NCI-H2227 treated with DMSO at 0.1 percent for 48 hours (cell line): ENCODE results near the gene ZG16B.

Experiments
- DNase-seq: peaks from one replicate; lab custom pipeline; 2025; lab: John Stamatoyannopoulos, UW

ZG16B gene

GRCh38 chr16:2806286-2806685 is 23.8 kb upstream of the ZG16B start:
- no peak for DNase-seq

DNA sequence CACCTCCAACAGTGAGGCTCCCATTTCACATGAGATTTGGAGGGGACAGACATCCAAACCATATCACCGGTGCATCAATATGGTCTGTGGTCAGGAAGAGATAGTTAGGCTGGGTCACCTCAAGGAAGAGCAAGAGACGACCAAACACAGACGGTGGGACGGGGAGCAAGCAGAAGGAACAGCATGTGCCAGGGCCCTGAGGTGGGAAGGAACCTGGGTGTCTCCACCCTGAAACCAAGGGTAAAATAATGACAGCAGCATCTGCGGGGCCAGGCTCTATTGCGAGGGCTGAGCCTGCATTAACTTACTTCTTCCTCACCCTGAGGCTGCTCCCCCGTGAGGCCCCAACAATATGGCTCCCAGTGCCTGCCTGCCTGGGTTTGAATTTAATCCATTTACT is 21.9 kb upstream of the ZG16B start:
- no peak for DNase-seq

DNA sequence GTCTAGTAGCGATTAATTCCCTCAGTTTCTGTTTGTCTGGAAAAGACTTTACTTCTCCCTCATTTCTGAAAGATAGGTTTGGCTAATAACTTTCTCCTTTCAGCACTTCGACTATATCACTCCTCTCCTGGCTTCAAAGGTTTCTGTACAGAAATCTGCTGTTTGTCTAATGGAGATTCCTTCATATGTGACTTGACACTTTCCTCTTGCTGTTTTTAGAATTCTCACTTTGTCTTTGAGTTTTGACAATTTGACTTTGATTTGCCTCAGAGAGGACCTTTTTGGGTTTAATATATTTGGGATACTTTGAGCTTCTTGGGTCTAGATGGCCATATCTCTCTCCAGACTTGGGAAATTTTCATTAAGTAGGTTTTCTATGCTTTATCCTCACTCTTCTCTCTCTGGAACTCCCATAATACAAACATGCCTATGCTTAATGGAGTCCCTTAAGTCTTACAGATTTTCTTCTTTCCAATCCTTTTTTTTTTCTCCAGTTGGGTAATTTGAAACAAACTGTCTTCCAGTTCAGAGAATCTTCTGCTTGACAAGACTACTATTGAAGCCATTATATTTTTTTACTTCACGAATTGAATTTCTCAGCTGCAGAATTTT is 20.8 kb upstream of the ZG16B start:
- DNase-seq: no peak

GRCh38 chr16:2810651-2811050 is 19.5 kb upstream of the ZG16B start:
- DNase-seq: no peak

DNA sequence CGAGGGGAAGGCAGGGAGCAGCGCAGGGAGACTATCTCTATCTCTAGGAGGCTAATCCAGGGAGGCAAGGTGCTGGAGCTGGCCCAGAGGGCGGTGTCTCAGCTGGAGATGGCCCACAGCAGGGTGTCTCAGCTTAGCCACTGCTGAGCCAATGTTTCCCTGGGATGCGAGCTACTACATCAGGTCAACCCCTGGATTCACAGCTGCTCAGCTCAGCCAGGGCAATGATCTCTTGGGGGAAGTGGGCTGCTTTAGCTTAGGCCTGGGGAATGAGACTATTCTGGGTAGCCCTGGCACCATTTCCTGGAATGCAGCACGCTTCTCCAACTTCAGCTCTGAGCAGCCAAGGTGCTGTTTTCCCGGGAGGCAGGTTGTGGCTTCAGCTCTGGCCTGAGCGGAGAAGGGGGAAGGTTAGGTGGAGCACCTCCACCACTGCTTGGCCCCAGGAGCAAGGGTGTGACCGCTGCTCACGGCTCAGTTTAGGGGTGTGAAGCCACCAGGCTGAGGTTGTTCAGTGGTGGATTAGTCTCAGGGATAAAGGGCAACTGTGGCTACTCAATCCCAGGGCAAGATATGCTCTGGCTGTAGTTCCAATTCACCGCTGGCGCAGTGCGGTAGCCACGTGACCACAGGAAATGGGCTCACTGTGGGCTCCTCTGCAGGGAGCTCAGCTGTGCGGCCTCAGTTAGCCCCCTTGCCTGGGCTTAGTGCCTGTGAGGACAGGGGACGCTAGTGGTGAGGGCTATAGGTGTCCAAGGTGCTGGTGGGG is 18.2 kb upstream of the ZG16B start:
- DNase-seq: no peak

DNA sequence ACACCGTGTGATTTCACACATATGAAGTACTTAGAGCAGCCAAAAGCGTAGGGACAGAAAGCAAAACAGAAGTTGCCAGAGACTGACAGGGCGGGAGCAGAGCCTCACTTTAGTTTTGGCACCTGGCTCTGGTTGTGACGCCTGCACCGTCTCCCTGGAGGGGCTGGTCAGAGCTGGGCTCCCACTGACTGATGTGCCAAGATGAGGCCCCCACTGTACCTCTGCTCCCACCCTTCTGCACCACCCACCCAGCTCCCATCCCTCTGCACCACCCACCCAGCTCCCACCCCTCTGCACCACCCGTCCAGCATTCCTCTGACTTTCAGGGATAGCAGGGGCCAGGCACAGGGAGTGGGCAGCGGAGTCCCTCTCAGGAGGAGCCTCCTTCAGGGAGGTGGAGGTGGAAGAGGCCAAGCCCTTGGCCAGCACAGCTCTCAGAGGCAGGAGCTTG is 16.3 kb upstream of the ZG16B start:
- DNase-seq: no peak

- no peak for DNase-seq
Measured at GRCh38 chr16:2814551-2815298, 15.4 kb upstream of the ZG16B start.

GRCh38 chr16:2815299-2815771 is 14.8 kb upstream of the ZG16B start:
- no peak for DNase-seq

DNA sequence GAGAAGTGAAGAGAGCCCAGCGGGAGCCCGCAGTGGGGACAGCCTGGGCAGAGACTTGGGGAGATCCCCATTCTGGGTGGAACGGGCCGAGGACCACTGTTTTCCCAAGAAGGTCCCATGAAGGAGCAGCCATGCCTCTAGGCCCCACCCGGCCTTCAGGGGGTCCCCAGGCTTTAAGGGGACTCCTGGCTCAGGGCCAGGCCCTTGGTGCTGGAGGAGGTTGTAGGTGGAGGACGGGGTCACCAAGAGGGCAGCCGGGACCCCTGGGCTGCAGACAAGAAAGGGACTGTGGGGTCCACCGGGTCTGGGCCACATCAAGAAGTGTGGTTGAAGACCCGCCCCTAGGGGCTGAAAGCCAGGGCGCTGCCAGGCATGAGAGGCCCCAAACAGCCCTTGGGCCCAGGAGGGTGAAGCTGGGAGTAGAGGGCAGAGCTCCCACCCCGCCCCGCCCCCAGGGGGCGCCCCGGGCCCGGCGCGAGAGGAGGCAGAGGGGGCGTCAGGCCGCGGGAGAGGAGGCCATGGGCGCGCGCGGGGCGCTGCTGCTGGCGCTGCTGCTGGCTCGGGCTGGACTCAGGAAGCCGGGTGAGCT is 13.3 kb upstream of the ZG16B start, which contains the start of gene PRSS21:
Gene PRSS21, plus strand, starts transcription at position 487 of the 589 bp plus-strand sequence. Its CDS starts 32 bp downstream, at position 519.
- no peak for DNase-seq

DNA sequence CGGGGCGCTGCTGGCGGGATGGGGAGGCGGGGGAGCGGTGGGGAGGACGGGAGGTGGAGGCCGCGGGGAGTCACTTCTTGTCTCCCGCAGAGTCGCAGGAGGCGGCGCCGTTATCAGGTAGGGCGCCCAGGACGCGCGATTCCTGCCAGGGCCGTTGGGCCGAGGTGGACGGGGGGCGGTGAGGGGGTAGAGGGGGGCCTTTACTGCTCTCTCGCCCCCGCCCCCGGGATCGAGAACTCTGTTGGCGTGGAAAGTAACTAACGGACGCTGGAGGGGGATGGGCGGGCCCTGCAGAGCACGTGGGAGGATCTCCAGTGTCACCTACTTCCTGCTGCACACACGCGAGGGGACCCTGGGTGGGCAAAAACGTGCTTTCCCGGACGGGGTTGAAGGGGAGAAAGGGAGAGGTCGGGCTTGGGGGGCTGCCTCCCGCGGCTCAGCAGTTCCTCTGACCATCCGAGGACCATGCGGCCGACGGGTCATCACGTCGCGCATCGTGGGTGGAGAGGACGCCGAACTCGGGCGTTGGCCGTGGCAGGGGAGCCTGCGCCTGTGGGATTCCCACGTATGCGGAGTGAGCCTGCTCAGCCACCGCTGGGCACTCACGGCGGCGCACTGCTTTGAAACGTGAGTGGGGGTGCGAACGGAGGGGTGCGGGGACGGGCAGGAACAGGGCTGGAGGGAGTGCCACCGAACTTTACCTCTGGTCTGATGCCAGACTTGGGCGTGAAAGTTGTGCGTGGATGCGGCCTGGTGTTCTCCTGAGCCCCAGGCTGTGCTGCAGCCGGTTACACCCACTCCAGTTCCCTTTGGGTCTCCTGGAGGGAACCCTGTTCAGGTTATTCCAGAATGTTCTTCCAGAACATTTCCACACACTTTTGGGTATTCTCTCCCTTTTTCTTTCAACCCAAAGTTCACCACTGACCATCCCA is 12.5 kb upstream of the ZG16B start:
- no peak for DNase-seq

DNA sequence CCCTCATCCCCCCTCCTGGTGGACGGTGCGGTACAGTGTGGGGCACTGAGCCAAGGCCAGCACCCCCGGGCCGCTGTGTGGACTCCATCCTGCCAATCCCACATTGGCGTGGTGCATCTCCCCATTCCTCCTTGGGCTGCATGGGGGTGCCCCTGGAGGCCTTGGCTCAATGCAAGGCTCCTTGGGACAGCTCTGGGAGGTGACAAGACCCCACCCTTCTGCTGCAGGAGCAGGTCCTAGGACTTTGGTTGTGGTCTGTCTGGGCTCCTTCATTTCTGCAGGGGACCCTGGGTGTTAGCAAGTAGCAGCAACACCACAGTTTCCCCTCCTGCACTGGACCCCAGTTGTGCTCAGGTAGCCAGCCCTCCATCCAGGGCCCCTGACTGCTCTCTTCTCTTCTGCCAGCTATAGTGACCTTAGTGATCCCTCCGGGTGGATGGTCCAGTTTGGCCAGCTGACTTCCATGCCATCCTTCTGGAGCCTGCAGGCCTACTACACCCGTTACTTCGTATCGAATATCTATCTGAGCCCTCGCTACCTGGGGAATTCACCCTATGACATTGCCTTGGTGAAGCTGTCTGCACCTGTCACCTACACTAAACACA is 11.7 kb upstream of the ZG16B start:
- DNase-seq: no peak

GRCh38 chr16:2819179-2819938 is 10.7 kb upstream of the ZG16B start:
- DNase-seq: no peak

GRCh38 chr16:2819939-2820835 is 9.9 kb upstream of the ZG16B start:
- no peak for DNase-seq

- no peak for DNase-seq
Measured at GRCh38 chr16:2820836-2821486, 9.1 kb upstream of the ZG16B start.

DNA sequence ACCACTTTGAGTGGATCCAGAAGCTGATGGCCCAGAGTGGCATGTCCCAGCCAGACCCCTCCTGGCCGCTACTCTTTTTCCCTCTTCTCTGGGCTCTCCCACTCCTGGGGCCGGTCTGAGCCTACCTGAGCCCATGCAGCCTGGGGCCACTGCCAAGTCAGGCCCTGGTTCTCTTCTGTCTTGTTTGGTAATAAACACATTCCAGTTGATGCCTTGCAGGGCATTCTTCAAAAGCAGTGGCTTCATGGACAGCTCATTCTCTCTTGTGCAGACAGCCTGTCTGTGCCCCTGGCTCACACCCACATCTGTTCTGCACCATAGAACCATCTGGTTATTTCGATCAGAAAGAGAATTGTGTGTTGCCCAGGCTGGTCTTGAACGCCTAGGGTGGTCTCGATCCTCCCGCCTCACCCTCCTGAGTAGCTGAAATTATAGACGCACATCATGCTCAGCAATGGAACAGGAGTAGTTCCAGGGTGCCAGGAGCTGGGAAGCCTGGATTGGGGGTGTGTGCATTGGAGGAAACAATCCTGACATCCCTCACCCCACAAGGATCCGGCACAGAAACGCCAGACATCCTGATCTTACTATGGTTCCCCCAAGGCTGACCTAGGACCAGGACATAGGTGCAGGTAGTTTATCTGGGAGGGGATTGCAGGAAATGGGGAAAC is 8.5 kb upstream of the ZG16B start:
- DNase-seq: no peak

GRCh38 chr16:2822158-2822495 is 8.0 kb upstream of the ZG16B start:
- DNase-seq: no peak

DNA sequence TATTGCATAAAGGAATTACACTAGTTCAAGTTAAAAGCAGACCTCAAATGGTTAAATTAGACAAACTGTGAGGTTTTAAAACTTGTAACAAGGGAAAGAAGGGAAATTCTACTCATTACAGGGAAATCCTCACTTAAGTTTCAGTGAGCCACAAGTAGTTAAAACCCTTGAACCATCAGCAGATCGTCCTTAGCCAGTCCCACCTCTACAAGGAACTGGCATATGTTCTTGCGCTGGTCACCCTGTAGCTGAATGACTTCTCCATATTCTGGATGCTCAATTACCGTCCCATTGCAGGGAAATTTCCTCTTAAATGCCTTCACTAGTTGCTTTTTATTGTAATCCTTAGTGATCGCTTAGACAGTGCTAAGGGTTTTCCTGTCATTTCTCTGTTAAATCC is 7.6 kb upstream of the ZG16B start:
- DNase-seq: no peak

GRCh38 chr16:2824626-2825025 is 5.5 kb upstream of the ZG16B start:
- DNase-seq: no peak
